ENCODE measurements around the gene PTCH2.
"Not testable (repeated sequence)": the region's sequence is repeated elsewhere in the genome, so short reads cannot be mapped to it uniquely, and the experiment has no call there.

Gene PTCH2

DNA sequence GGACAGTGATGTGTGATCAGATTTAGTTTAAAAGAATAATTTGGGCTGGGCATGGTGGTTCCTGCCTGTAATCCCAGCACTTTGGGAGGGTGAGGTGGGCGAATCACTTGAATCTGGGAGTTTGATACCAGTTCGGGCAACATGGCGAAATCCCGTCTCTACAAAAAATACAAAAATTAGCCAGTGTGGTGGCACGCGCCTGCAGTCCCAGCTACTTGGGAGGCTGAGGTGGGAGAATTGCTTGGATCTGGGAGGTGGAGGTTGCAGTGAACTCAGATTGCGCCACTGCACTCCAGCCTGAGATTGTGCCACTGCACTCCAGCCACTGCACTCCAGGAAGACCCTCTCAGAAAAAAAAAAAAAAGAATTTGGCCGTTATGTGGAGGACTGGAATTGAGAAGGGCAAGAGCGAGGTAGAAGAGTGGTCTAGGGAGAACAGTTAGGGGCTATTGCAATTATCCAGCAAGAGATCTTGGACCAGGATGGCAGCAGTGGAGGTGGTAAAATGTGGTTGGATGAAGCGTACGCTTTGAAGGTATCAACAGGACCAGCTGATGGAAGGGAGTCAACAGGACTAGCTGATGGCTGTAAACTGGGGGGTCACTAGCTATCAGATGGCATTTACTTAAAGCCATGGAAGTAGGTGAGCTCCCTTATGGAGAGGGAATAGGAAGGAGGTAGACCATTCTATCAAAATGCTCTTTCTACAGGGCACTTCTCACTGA lies 25.1 kb downstream of the PTCH2 start:
- no peak for DNase-seq

DNA sequence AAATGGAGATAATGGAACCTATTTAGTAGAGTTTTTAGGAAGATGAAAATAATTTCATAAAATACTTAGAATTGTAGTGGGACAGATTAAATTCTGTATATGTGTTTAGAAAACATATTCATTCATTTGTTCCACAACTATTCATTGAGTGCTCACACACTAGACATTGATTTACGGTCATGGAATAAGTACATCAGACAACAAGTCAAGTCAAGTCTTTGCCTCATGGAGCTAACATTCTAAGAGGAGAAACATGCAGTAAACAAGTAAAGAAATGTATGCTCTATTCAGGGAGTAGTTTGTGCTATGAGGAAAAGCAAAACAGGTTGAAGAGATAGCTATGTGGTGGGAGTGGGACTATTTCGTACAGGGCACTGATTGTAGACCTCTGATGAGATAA lies 25.7 kb downstream of the PTCH2 start:
- no peak for DNase-seq

DNA sequence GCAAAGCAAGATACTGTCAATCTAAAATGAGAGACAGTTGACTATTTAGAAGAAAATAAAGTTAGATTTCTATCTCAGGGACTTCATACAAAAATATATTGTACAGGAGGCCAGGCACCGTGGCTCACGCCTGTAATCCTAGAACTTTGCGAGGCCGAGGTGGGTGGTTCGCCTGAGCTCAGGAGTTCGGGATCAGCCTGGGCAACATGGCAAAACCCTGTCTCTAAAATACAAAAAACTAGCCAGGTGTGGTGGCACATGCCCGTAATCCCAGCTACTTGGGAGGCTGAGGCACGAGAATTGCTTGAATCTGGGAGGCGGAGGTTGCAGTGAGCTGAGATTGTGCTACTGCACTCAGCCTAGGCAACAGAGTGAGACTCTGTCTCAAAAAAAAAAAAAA lies 27.1 kb downstream of the PTCH2 start:
- DNase-seq: not testable (repeated sequence)

DNA sequence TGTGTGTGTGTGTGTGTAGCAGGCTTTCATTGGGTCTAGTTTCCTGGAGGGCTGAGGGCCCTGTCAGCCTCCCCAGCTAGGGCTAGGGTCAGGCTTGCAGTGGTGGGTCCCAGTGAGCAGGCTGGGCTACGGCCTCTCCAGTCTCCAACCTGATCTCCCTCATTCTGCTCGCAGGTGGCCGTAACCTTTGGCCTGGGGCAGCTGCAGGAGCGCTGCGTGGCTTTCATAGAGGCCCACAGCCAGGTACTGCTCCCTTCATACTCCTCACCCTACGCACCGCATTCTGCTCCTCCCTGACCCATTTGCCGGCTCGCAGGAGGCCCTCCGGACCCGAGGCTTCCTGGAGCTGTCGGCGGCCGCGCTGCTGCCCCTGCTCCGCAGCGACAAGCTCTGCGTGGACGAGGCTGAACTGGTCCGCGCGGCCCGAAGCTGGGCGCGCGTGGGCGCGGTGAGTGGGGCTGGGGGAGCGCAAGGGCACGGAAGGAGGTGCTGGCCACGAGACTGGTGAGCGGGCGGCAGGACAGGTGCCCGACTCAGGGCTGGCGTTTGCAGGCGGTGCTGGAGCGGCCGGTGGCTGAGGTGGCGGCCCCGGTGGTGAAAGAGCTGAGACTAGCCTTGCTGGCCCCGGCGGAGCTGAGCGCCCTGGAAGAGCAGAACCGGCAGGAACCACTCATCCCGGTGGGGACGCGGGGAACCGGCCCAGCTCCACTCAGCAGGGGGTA lies 30.1 kb downstream of the PTCH2 start:
- no peak for DNase-seq

DNA sequence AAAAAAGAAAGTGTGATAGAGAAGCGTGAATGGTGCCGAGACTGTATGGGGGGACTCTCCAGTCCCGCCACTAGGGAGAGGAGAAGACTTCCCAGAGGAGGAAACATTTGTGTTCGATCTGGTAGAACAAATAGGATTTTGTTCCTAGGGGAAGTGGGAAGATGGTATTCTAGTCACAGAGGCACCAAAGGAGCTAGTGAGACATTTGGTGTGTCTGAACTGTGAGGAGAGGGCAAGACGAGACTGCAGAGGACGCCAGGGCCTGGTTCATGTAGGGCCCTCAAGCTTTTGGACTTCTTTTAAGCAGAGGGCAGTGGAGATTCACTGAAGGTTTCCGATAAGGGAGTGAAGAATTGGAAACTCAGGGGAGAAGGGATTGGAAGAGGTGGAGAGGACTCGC lies 31.8 kb downstream of the PTCH2 start:
- DNase-seq: no peak

DNA sequence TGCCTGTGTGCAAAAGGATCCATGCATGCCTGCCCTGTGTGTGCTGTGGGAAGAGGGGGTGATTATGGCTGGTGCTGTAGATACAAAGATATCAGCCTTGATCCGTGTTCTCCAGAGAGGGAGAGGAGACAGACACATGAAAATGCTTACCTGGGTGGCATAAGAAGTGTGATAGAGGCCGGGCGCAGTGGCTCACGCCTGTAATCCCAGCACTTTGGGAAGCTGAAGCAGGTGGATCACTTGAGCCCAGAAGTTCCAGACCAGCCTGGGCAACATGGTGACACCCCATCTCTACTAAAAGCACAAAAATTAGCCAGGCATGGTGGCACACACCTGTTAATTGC lies 32.3 kb downstream of the PTCH2 start:
- not testable (repeated sequence) for DNase-seq

DNA sequence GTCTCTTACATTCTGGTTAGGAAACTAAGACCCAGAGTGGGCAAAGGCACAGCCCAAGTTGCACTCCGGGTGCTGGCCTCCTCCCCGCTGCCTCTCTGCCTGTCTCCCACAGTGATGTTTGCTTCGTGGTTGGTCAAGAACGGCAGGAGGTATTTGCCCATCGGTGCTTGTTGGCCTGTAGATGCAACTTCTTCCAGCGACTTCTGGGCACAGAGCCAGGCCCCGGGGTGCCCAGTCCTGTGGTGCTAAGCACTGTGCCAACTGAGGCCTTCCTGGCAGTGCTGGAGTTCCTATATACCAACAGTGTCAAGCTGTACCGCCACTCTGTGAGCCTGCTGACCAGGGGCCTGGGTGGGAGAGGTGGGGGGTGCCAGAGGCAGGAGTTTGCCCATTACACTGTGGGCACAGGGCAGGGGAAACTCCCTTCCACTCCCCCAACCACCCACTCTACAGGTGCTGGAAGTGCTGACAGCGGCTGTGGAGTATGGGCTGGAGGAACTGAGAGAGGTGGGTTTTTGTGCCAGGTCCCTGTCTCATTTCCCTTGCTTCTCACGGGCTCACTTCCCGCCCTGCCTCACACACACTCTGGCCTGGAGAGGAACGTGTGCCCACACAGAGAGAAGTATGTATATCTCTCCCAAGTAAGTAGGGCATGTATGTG lies 32.8 kb downstream of the PTCH2 start:
- no peak for DNase-seq

DNA sequence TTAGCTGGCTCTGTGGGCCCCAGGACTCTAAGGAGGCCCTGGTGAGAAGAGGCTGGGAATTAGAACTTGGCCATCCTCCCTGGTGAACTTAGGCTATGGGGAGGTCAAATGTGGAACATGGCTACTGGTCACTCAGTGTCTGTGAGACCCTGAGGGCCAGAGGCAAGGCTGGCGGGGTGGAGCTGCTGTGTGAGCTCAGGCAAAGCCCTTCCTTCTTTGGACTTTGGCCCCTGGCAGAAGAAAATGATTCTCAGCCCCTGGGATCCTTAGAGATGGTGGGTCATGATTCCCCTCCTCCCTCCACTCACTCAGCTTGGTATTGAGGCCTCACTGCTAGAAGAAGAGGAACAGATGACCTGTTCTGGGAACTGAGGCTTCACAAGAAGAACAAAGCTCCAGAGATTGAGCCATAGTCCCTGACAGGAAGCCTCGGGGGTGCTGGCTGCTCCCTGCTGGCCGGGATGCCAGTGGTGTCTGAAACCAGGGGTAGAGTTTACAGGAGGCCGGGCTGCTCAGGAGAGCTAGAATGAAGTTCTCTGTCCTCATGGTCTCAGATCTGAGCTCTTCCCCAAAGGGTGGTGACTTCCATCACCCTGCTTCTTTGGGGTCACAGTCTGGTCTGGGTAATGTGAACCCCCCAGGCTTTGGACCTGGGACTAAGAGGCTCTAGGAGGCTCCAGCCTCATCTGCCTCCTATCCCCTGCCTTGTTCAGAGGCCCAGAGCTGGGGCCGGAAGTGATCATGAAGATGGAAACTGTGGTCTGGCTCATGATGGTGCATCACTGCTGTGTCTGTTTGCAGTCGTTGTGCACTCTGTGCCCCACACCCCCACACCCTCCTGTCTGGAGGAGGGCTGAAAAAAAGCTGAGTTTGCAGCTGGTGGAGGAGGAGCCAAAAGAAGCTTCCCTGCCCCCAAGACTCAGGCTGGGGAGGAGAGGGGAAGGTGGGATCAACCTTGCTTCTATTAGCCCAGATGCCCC lies 33.8 kb downstream of the PTCH2 start:
- no peak for DNase-seq

DNA sequence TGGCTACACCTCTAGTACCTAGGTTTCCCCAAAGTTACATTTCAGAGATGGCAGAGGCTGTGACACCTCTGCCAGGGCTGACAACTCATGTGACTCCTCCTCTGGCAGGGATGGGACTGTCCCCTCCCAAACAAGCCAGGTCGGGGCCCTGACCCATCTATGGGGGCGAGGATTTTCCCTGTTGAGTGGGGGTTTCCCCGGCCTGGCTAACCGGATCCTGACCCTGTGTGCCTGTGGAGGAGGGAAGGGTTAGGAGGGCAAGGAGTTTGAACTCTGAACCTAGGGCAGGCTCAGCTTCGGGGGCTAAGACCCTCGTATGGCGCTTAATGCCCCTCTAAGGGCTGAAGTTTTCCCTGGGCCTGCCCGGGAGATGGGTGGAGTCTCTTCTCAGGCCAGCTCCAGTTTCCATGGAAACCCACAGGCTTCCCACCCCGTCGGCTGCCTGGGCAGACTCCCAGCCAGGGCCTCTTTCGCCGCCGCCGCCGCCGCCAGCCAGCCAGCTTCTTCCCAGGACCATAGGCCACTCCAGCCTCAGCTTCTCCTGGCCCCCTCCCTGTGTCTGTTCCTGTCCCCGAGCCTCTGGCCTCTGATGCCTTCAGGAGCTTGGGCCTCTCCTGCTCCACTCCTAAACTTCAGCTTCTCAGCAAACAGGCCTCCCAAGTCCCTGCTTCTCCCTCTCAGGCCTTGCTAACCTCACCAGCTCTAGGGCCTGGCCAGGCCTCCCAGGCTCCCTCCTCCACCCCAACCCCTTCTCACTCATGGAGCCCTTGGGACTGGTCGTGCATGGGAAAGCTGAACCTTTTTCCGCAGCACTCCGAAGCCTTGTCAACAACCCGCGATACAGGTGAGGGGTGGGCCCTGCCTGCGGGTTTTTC lies 34.8 kb downstream of the PTCH2 start, which contains the start of gene BTBD19:
Gene BTBD19, plus strand, starts transcription at position 461 of the 875 bp plus-strand sequence. Its CDS starts 298 bp downstream, at position 759.
- DNase-seq: no peak

DNA sequence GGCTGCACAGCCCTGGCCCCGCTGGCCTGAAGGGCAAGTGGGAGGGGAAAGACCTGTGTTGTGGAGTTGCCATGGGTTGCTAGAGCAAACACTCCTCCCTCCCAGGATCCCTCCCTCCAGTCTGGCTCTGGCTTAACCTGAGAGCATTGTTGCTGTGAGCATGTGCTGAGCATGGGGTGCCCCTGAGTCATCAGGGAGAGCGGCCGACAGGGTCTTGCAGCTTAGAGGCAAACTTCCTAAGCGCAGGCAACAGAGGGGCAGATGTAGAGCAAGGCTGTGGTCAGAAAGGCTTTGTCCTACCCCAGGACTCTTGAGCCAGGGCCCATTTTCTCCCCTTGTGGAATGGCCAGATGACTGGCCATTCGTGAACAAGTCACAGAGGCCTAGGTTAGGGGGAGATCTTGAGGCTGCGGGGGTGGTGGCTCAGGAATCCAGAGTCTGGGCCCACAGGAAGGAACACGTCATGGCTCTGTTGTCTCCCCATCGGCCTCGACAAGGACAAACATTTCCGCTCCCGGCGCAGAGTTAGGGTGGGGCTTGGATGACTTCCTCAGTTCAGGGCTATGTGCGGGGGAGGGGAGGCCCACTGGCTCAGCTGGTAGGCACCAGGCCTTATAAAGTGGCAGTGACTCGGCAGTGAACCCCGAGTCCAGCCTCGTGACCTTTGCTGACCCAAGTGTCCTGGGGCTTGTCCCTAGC lies 35.5 kb downstream of the PTCH2 start:
- no peak for DNase-seq

DNA sequence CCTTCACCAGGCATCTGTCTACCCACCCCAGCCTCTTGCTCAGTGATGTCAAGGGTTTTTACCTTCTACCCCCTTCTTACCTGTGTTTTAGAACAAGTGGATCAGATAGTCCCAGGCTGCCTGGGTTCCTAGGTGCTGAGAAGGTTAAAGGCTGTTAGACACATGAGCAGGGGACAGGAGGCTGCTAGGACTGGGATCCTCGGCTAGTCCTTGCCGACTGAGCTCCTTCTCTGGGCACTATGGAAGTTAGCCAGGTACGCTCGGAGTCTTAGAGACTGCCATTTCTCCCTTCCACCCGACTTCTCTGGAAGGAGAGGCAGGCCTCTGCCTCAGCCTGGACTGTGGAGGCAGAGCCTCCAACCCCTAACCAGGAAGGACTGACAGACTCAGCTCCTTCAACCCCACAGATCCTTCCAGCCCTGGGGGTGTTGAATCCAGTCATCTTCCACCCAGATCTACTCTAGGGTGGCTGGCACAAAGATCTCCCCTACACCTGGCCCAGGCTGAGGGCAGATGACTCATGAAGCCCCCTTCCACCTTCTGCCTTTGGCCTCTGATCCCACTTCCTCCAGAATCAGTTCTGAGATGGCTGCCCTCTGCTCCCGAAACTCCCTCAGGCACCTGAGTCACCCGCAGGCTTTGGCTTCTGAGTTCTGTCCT lies 36.2 kb downstream of the PTCH2 start, which contains the start of gene DYNLT4:
Gene DYNLT4, minus strand, starts transcription at position 648 of the 660 bp plus-strand sequence. CDS start 683 bp downstream, outside the sequence.
- no peak for DNase-seq

DNA sequence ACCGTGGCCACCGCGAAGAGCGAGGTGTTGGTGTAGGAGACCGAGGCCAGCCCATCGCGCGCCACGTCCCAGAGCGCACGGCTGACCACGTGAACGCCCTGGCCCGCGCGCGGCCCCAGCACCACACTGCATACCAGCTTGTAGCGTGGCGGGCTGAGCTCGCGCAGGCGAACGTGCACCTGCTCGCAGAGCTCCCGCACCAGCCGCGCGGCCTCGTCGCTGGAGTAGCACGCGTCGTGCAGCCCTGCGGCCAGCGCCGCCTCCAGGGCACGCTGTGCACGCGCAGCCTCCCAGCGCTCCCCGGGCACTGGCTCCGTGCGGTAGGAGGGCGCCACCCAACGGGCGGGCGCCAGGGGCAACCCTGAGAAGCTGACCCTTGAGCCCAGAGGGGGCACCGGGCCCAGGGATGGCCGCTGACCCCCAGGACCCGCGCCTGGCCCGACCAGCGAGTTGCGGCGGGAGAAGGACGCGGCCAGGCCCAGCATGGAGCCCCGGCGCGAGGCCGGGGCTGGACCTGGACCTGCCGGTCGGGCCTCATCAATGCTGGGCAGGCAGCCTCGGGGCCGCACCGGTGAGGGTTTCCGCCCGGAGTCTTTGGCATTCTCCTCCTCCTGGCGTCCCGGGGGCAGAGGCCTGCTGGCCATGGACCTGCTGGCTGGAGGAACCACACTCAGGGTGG lies 36.9 kb downstream of the PTCH2 start:
- DNase-seq: no peak

DNA sequence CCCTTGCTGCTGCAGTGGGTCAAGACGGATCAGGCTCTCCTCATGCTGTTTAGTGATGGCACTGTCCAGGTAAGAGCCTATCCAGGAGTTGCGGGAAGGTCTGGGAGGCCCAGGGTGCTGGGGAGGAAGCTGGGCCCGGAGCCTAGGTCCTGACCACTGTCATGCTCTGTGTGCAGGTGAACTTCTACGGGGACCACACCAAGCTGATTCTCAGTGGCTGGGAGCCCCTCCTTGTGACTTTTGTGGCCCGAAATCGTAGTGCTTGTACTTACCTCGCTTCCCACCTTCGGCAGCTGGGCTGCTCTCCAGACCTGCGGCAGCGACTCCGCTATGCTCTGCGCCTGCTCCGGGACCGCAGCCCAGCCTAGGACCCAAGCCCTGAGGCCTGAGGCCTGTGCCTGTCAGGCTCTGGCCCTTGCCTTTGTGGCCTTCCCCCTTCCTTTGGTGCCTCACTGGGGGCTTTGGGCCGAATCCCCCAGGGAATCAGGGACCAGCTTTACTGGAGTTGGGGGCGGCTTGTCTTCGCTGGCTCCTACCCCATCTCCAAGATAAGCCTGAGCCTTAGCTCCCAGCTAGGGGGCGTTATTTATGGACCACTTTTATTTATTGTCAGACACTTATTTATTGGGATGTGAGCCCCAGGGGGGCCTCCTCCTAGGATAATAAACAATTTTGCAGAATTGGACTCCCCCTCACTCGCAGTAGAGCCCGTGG lies 37.6 kb downstream of the PTCH2 start:
- no peak for DNase-seq

DNA sequence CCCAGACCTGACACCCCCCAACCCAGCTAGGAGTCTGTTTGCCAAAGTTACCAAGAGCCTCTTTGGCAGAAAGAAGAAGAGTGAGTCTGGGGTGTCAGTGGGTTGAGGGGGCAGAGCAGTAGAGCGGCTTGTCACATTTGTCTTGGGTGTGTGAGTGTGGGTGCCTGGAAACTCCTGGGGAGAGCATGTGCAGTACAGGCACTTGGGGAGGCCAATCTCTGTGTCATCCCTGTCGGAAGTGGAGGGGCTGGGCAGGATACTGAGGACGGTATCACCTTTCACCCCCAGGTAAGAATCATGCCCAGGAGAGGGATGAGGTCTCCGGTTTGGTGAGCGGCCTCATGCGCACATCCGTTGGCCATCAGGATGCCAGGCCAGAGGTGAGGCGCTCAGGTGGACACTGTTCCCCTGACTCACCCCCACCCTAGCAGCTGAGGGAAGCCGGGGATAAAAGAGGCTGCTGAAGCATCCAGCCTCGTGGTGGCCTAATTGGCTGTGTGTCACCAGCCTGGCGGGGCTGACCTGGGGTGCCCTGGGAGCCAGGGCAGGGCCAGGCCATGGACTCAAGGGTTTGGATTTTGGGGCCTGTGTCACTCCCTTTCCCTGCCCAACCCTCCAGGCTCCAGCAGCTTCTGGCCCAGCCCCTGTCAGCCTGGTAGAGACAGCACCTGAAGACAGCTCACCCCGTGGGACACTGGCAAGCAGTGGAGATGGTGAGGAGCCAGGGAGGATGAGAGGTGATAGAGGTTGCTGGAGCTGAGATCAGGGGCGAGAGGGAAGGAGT lies 39.5 kb downstream of the PTCH2 start:
- no peak for DNase-seq

DNA sequence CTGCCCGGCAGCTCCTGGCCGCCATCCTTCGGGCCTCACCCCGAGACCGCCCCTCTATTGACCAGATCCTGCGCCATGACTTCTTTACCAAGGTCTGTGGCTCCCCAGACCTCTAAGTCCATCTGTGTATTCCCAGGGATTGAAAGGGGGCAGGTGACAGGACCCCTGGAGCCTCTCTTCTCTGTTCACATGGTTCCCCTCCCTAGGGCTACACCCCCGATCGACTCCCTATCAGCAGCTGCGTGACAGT lies 40.1 kb downstream of the PTCH2 start:
- no peak for DNase-seq

DNA sequence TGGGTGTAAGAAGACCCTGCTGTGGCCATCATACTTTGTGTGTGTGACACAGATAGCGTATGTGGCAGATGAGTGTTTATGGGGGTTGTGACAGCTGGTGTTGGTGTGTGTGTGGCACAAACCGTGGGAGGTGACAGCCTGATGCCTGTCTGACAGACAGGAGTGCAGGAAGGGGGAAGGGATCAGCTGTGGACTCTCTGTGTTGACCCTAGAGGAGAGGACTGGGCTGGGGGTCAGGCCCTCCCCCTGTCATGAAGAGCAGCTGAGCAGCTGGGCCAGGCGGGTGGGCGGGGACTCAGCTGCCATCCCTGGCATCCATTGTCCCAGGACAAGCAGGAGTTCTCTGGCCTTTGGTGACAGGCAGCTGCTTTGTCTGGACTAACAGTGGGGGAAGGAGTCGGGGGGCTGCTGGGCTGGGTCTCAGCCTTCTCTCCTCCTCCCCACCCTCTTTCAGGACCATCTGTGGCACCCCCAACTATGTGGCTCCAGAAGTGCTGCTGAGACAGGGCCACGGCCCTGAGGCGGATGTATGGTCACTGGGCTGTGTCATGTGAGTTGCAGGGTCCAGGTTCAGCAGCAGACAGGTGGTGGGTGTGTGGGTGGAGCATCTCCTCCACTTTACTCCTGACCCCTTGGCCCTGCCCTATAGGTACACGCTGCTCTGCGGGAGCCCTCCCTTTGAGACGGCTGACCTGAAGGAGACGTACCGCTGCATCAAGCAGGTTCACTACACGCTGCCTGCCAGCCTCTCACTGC lies 40.6 kb downstream of the PTCH2 start:
- DNase-seq: no peak

DNA sequence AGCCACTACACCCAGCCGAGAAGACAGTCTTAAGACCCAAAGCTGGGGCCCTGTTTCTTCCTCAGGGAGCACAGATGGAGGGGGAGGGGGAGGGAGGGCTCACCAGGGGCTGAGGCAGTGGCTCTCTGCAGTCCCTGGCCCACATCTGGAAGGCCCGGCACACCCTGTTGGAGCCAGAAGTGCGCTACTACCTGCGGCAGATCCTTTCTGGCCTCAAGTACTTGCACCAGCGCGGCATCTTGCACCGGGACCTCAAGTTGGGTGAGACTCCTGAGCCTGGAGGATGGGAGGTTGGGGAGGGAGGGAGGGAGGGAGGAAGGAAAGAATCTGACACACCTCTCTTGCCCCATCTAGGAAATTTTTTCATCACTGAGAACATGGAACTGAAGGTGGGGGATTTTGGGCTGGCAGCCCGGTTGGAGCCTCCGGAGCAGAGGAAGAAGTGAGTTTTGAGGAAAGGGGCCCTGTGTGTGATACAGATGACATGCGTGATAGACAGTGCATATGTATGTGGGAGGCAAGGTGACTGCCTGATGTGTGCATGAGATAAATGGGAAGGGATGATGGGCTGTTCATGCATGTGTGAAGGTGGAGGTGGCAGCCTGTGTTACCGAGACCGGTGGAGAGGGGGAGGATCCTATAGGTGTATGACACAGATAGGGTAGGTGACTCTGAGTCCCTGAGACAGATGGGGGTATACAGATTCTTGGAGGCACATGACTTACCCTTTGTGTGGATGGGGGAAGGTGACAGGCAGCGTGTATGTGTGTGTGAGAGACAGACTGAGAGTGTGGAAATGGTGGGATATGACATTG lies 41.4 kb downstream of the PTCH2 start:
- DNase-seq: no peak
